Middle frontal gyrus (tissue), 1 donor: Measurements from ENCODE around the gene TET3.

Source experiments
- DNase-seq: peaks from one replicate; pipeline ENCODE4 v3.0.0-alpha.2; 2015; ENCODE audit warnings: low spot score; ENCODE audit errors: extremely low spot score

The TET3 gene

DNA sequence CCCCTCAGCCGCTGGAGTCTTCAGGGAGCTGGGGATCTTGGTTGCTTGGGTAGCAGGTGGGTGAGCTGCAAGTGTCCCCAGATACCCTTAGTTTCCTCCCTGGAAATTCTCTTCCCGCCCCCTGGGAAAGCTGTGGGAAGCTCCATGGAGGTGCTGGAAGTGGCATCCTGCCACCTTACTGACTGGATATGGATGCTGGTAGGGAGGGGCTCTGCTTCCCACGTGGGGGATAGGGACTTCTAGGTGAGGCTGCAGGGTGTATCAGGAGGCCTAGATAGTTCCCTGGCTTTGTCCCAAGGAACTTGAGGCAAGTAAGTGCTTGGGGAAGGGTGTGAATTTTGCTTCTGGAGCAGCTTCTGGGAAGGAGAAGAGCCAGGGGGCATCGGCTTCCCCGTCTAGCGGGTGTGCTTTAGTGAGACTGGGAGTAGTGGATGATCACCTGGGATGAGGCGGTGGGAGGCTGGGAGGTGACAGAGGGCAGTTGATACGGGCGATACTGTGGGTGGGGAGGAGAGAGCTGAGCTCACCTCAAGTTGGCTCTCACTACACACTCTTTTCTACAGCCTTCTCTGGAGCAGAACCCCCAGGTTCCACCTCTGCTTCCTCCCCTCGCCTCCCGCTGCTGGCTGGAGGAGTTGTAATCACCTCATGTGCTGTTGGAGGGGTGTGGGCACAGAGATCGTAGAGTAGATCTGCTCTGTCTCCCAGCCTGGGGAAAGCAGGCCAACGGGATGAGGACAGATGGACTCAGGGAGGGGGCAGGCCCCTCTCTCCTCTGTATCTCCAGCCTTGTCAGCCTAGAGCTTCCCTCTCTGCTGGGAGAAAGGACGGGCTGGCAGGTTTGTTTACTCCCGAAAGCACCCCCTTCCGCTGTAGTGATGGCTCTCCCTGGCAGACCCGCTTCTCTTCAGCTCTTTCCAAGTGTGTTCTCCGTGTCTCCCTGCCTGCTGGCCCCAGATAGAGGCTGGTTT, 19.8 kb downstream of the TET3 start:
- no peak for DNase-seq

DNA sequence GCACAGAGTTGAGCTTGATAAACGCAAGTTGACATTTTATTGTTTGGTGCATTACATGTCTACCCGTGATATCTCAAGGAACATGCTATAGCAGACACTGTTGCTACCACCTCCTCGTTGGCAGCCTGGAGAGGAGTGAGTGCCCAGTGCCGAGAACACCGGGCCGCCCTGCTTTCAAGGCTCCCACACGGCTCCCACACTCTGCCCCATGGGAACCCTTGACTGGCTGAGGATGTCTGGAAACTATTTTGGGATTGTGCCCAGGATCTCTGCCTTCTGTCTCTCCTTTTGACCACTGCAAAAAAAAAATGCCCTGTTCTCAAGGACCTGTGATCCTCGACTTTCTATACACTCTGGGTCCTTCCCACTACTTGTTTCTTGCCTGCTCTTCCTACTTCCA, 21.1 kb downstream of the TET3 start:
- DNase-seq, result no peak

DNA sequence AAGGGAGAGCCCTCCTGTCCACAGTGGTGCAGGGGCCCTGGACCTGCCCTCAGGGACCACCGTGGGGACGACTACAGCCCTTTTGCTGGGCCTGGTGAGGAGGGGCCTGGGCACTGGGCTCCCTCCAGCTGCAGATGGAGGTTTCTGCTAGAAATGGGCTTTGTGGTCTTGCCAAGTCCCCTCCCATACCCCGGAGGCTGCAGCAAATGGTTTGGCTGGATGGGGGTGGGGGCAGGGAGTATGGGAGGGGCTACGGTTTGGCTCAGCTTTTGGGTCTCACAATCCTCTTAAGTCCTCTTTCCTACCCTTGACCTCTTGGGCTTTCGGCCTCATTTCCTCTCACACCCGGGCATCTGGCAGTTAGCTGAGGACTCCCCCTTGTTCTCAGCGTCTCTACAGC, 21.7 kb downstream of the TET3 start:
- no peak for DNase-seq

DNA sequence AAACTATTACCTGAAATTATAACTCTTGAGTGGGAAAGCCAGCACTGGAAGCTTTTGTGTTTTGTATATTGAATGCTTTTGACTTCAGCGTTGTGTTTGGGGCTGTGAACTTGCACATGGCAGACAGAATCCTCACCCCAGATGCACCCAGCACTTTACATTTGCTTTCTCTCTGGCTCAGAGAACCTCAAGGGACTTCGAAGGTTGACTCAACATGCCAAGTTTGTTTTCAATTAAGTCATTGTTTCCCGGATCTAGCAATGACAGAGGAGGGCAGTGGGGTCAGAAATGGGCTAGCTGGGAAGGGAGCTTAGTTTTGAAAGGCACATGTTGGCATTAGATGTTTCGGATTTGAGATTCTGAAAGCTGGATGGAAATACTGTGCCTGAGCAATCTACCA, 22.4 kb downstream of the TET3 start:
- DNase-seq, result no peak

DNA sequence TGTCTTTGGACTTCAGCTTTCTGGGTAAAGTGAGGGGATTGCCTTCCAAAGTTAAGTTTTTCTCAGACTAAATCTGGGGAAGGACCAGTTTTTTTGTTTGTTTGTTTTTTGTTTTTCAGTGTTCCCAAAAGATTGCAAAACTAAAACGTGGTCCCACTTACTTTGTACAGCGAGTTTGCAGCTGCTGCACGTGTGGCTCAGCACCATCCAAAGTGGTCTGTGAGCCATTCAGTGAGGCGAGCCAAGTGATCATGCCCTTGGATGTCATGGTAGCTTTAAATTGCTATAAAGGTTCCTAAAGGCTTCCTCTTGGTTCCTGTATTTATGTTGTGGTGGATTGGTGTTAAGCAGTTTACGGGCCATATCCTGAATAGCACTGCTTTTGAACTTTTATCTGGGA, 23.0 kb downstream of the TET3 start:
- no peak for DNase-seq

DNA sequence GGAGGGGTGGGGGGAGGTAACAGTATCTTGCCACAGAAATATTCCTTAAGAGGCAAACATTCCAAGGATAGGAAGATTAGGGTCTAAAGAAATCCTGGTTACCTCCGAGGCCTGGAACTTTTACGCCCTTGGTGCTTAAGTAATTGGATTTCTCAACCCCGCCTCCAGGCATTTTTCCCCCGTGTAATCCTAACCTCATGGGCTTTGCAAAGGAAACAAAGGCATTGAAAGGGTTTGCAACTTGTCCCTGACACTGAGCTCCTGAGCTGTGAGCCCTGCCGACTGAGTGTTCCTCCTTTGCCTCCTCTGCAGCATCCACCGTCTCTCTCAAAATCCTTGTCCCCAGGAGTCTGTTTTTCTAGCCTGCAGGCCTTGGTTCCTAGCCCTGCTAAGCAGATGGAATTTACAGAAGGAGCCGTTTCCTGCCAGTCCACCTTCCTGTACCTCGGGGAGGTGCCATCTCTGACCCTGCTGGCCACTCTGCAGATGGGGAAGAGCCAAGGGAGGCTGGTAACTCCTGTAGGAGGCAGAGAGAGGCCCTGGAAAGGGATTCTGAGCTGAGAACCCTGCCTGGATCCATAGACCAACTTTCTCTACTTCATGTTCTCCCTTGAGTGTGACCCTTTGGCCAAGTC, 24.2 kb downstream of the TET3 start:
- no peak for DNase-seq

DNA sequence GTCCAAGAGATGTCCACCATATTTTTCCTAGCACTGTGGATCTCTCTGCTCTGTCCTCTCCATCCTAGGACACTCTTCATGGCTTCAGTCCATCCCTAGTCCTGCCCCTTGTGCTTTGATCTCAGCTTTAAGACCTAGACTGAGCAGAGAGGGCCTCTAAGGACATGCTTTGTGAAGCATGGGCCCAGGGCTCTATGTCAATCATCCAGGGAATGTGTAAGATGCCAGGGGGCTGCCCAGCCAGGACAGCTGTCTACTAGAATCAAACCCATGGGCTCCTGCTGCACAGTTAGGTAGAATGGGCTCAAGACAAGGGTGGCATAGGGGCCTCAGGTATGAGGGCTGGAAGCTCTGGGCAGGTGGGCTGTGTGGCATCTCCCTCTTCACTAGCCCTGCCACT, 24.9 kb downstream of the TET3 start:
- DNase-seq, result no peak

DNA sequence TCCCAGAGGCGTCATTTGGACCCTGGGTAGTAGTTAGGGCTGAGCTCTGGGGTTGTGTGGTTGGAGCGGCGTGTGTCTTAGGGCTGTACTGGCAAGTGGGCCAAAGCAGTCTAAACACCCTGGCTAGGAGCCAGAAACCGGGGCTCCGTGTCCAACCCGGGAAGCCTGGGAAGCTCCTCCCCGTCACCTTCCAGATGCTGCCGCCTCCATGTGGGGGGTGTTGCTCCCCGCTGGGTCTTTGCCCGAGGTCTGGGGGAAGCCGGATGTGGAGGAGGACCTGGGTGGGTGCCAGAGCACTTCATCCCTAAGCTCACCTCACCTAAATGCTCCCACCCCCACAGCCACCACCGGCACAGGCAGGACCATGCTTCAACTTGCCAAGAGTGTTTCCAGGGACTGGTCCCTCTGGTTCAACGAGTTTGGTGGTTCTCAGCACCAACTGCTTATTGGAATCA, 25.4 kb downstream of the TET3 start:
- no peak for DNase-seq

DNA sequence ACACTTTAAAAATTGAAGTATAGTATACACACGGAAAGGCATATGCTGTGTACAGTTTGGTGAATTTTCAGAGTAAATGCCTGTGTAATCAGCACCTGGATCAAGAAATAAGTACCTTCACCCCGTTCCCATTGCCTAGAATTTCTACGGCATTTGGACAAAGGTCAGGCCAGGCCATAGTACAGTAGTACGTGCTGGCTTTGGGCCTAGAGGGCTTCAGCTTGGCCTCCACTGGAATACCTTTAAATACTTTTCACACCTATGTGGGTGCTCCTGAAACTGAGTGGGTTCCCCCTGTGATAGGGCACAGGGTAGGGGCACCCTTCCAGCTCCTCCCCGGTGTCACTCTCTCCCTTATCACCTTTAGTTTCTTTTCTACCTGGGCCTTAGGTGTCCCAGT, 26.5 kb downstream of the TET3 start:
- DNase-seq, result no peak

DNA sequence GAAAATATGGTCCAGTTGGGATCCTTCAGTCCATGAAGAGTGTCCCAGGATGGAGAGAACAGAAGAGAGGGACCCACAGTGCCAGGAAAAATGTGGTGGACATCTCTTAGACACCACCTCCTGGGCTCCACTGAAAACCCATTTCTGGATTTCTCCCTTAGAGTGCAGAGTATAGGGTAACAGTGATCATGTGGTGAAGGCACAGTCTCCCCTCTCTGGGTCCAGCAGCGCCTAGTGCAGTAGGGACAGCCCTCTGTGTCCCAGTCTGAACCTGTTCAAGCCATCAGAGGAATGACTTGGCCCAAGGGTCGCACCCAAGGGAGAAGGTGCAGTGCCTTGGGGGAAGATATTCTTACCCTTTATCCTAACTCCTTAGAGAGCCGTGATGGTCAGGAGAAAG, 30.1 kb downstream of the TET3 start:
- no peak for DNase-seq

DNA sequence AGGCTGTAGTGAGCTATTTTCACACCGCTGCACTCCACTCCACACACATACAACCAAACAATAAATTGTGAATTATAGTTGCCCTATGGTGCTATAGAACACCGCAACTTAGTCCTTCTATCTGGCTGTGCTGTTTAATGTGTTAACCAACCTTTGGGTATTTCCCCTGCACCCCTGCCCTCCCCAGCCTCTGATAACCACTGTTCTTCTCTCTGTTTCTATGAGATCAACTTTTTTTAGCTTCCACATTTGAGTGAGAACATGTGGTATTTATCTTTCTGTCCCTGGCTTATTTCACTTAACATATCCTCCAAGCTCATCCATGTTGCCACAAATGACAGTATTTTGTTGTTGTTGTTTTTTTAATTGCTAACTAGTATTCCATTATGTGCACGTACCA, 32.5 kb downstream of the TET3 start:
- no peak for DNase-seq

DNA sequence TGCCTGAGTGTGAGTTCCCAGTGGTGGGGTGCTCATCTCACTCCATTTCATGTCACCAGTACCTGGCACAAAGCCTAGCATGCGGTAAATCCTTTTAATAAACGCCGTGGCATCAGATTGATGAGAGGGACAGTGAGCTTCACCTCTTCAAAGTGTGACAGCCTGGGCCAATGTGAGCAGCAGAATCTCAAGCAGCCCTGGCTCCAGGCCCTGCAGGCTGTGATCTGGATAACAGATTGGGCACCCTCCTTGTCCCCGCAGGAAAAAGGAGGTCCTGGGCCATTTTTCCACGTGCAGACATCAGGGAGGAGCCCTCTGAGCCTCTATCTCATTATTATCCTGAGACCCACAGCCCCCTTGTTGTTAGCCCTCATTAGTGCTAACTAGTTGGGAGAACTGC, 34.8 kb downstream of the TET3 start:
- DNase-seq, result no peak

DNA sequence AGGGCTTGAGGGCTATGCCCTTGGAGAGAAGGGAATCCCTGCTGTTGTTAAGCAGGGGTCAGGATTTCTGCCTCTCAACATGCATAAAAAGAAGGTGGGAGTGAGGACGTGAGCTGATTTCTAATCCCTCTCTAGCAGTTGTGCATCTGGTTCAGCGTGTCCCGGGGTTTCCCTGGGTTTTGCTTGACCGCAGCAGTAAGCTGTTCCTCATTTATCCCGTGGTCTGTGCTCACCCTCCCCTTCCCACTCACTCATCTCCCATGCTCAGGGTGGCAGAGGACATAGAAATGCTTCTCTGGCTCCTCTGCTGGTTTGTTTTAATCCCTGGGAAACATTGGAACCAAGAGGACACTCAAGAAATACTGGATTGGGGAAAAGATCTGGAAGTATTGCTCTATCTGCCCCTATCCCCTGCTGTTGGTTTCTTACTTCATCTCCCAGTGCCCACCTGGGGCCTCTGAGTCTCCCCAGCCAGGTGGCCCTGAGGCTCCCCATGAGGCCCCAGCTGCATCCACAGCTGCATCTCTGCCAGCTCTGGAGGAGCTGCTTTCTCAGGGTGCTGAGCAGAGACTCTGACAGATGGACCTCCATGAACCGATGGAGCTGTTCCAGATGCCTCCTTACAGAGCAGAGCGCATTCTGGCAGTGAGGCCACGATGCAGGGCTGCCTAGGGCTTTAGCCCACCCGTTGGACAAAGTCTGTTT, 36.1 kb downstream of the TET3 start:
- DNase-seq, result no peak

DNA sequence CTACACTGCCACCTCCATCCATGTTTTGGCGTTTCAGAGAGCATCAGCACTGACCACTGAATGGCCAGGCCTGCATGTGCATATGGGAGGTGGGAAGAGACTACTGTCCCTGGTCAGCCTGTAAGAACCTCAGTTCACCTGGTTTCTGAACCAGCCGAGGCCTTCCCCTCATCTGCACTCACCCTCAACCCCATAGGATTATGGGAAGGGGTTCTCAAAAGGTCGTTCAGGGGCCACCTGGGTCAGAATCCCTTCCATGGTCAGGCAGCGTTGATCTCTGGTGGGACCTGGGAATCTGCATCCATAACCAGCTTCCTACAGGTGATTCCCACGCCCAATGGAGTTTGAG, 36.7 kb downstream of the TET3 start:
- no peak for DNase-seq

DNA sequence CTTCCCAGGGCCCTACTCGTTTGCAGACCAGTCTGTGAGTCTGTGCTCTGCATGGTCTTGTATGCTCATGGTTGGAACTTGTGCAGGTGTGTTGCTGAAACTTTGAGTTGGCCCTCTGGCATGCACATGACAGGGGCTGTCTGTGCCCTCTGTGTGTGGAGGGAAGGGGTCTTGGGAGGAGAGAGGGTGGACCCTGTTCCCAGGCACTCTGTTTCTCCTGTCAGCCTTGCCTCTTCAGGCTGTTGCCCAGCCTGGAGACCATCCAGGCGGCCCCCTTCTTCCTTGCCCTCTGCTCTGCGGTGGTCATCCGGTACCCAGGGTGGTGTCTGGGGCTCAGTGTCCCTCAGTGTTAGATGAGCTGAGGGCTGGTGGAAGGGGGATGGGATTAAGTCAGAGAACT, 39.5 kb downstream of the TET3 start:
- DNase-seq, result no peak

DNA sequence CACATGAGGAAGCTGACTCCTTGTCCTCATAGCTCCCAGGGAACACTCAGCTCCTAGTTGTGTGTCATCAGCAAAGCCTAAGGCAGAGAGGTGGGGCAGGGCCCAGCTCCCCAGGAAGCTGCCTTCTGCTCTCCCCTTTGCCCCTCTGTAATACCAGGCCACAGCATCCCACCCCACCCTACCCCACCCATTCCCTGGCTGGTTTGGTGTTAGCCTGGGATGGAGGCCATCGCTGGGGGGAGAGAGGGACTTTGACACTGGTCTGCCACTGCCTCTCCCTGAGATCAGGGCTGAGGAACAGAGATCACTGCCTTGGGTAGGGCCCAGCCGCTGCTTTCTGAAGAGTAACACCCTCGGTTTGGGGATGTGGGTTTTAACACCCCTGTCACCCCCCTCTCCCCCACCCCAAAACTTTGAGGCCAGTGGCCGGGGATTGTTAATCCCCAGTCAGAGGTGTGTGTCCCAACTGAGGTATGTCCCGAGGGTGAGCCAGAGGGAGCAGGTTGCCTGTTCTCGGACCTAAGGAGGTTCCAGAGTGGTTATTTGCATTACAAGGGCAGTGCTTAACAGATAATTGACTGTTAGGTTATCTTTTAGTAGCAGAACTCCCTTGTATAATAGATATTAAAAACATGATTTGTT, 41.4 kb downstream of the TET3 start:
- no peak for DNase-seq

DNA sequence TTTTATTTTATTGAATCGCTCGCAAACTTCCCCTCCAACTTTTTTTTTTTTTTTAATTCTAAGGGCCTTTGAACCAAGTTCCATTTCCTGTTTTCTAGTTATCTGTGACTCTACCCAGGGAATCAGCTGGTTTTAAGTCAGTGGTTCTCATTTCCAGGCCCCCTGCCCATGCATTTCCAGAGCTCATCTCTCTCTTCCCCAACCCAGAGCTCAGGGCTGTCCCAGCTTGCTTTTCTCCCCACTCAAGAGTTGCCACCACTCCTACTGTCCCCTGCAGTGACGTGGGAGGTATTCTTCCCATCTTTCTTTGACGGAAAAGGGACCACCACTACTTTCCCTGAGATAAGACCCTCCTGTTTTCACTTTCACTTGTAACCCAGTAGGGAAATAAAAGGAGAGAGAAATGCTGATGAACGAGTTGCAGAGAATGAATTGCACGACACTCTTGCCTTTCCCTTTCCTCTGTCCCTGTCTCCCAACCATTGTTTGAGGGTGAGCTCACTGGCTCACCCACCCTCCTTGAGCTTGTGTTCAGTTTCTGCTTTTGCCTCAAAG, 42.1 kb downstream of the TET3 start:
- no peak for DNase-seq

DNA sequence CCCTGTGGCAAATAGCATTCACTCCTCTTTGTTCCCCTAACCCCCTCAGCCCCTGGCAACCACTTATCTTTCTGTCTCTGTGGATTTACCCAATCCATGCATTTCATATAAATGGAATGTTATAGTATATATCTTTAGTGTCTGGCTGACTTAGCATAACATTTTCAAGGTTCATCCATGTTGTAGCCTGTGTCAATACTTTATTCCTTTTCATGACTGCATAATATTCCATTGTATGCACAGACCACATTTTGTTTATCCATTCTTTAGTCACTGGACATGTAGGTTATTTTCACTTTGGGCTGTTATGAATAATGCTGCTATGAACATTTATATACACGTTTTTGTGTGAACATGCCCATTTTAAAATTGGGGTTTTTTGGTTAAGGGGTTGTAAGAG, 42.8 kb downstream of the TET3 start:
- no peak for DNase-seq

DNA sequence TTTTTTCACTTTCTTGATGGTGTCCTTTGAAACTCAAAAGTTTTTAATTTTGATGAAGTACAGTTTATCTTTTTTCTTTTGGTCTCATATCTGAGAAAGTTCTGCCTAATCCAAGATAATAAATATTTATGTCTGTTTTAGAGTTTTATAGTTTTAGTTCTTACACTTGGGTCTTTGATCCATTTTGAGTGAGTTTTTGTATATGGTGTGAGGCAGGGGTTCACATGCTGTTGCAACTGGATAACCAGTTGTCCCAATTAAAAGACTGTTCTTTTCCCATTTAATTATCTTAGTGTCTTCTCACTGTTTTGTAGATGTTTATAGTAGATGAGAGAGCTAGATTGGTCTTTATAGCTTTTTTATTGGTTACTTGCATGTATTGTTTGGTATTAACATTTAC, 43.6 kb downstream of the TET3 start:
- DNase-seq, result no peak

DNA sequence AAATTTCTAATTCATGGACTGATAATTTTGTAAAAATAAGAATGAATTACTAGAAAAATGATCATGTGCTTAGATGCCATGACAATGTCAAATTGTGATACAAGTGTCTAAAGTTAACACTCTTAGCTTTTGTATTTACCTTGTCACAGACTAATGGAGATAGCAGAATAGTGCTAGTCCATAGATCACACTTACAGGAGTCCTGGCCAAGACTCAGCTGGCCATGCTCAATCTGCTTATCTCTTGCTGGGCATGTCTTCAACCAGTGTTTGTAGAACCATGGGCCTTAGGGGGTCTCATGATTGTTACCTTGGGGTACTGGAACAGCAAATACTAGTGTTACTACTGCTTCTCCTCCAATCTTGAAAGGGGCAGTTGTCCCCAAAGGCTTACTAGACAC, 44.0 kb downstream of the TET3 start:
- DNase-seq, result no peak

DNA sequence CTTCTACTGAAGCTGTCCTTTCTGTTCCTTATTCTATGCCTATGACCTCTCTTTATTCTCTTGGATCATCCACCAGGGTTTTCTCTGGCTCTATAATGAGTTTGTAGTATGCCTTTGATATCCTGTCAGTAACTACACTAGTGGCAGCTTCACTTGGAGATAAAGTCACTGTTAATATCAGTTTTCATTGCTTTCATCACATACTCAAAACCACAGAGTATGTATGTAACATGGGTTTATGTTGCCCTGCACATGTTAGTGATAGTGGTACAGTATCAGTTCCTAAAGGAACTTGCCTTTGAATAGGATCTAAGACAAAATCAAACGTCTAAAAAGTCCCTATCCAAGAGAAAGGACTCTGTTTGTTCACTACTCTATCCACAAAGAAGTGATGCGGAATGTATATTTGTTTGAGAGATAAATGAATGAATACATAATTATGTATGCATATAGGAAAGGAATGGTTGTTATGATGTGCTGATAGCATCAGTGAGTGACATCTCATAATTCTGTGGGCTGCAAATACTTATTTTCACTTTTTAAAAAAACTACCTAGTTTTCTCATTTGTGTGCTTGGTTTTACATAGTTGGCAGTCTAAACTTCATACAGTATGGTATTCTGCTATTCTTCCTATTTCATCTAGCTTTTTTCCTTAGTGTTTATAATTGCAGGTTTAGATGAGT, 45.1 kb downstream of the TET3 start:
- DNase-seq, result no peak
